ENCODE data around the gene MLLT3.
"Not testable (repeated sequence)": the region's sequence is repeated elsewhere in the genome, so short reads cannot be mapped to it uniquely, and the experiment has no call there.

The MLLT3 gene

GRCh38 chr9:20594608-20595007 is 27.7 kb downstream of the MLLT3 start:
- no peak for DNase-seq (ENCODE audit: low read depth, low spot score)
- ChIA-PET CTCF (interaction anchor here (0.9 to 1.5 kb wide), 2 partner anchors 18 to 30 kb away, joined by 3 read pairs; no protein-coding TSS in a partner anchor), POLR2A (no interaction called here)
- TF ChIP-seq, protein P1, sequence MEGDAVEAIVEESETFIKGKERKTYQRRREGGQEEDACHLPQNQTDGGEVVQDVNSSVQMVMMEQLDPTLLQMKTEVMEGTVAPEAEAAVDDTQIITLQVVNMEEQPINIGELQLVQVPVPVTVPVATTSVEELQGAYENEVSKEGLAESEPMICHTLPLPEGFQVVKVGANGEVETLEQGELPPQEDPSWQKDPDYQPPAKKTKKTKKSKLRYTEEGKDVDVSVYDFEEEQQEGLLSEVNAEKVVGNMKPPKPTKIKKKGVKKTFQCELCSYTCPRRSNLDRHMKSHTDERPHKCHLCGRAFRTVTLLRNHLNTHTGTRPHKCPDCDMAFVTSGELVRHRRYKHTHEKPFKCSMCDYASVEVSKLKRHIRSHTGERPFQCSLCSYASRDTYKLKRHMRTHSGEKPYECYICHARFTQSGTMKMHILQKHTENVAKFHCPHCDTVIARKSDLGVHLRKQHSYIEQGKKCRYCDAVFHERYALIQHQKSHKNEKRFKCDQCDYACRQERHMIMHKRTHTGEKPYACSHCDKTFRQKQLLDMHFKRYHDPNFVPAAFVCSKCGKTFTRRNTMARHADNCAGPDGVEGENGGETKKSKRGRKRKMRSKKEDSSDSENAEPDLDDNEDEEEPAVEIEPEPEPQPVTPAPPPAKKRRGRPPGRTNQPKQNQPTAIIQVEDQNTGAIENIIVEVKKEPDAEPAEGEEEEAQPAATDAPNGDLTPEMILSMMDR (IDR thresholded peaks at IDR 0.05; ENCODE audit: insufficient read depth, low read length, missing control alignments), result no peak
- H3K4me3 ChIP-seq (ENCODE audit: low read depth, low read length), result no peak overlapping the region

GRCh38 chr9:20593537-20593936 is 28.8 kb downstream of the MLLT3 start:
- no peak for DNase-seq (ENCODE audit: low read depth, low spot score)
- POLR2A ChIA-PET, result no interaction called here
- CTCF ChIA-PET, result interaction anchor here (0.9 kb wide), 1 partner anchor 19 kb away, joined by 3 read pairs; no protein-coding TSS in a partner anchor
- no peak overlapping the region for H3K4me3 ChIP-seq (ENCODE audit: low read depth, low read length)
- TF ChIP-seq, protein P1 (IDR thresholded peaks at IDR 0.05; ENCODE audit: insufficient read depth, low read length, missing control alignments), result no peak

- TF ChIP-seq, protein P1 (IDR thresholded peaks at IDR 0.05; ENCODE audit: insufficient read depth, low read length, missing control alignments), result no peak
- ChIA-PET CTCF (no interaction called here), POLR2A (no interaction called here)
- DNase-seq (ENCODE audit: low read depth, low spot score), result no peak
- H3K4me3 ChIP-seq (ENCODE audit: low read depth, low read length), result no peak overlapping the region
These were observed 29.2 kb downstream of the MLLT3 start for GRCh38 chr9:20593105-20593504.

DNA sequence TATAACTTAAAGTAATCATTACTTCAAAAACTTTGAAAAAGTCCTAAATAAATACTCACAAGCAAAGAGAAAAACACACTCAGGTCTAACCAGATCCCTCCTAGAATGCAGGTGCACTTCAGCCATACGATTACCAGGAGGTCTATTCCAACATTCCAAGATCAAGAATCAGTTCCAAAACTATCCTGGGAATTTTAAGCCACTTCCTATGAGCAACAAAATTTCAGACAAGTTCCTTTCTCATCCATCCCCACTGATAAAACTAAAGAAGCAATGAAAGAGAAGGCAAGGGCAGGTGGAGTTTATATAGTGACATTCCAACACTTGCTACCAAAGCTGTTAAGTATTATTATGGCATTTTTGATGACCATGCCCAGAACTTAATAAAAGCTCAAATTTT is 29.6 kb downstream of the MLLT3 start:
- H3K4me3 ChIP-seq (ENCODE audit: low read depth, low read length), result no peak overlapping the region
- POLR2A ChIA-PET, result no interaction called here
- TF ChIP-seq, protein P1 (IDR thresholded peaks at IDR 0.05; ENCODE audit: insufficient read depth, low read length, missing control alignments), result no peak
- CTCF ChIA-PET, result no interaction called here
- DNase-seq (ENCODE audit: low read depth, low spot score), result no peak

DNA sequence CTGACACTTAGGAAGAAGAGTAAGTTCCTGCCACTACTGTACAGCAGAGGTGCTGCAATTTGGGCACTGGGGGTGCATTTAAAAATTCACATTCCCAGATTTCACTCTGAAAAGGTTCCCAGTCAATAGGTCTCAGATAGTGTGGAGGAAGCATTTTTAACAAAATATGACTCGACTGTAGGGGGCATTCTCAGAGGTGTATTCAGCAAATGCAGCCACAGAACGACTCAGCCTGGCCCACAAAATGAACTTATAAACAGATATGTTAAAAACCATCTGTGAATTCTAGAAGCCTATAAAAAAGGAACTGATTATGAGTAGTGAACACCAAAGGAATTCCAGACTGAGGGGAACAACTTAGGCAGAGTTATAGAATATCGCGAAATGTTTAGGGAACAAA is 31.1 kb downstream of the MLLT3 start:
- no peak for DNase-seq (ENCODE audit: low read depth, low spot score)
- TF ChIP-seq, protein P1 (IDR thresholded peaks at IDR 0.05; ENCODE audit: insufficient read depth, low read length, missing control alignments), result no peak
- ChIA-PET CTCF (interaction anchor here (1.0 kb wide), 1 partner anchor 22 kb away, joined by 3 read pairs; no protein-coding TSS in a partner anchor), POLR2A (no interaction called here)
- H3K4me3 ChIP-seq (ENCODE audit: low read depth, low read length), result no peak overlapping the region

GRCh38 chr9:20584968-20585643 is 37.2 kb downstream of the MLLT3 start:
- TF ChIP-seq, protein P1 (IDR thresholded peaks at IDR 0.05; ENCODE audit: insufficient read depth, low read length, missing control alignments), result no peak
- no peak for DNase-seq (ENCODE audit: low read depth, low spot score)
- POLR2A ChIA-PET, result no interaction called here
- H3K4me3 ChIP-seq (ENCODE audit: low read depth, low read length), result no peak overlapping the region
- CTCF ChIA-PET, result interaction anchor here (1.0 kb wide), 1 partner anchor 40 kb away, joined by 3 read pairs; no protein-coding TSS in a partner anchor

- CTCF ChIA-PET, result interaction anchor here (0.7 kb wide), 1 partner anchor 42 kb away, joined by 3 read pairs; no protein-coding TSS in a partner anchor
- DNase-seq (ENCODE audit: low read depth, low spot score); H3K4me3 ChIP-seq (ENCODE audit: low read depth, low read length); POLR2A ChIA-PET: not testable (repeated sequence)
These were observed 39.2 kb downstream of the MLLT3 start for GRCh38 chr9:20583088-20583487.

All from AG04449 (cell line).